Measurements from ENCODE around the gene PLEKHG4B. TPM values are rescaled to one million over a fixed set of nuclear protein-coding genes. Genes with fewer than 3 reads are reported as not detected.
"Not testable (repeated sequence)": the region's sequence is repeated elsewhere in the genome, so short reads cannot be mapped to it uniquely, and the experiment has no call there.

The PLEKHG4B gene
- total RNA-seq, 1 donor from 2014 or later: 6.8 TPM

GRCh38 chr5:99815-100214 is 7.8 kb downstream of the PLEKHG4B start:
- H3K9me3 Mint-ChIP-seq (ENCODE audit: unreplicated experiment): no peaks in the 10 kb centered on the region
- TF ChIP-seq, protein P1, sequence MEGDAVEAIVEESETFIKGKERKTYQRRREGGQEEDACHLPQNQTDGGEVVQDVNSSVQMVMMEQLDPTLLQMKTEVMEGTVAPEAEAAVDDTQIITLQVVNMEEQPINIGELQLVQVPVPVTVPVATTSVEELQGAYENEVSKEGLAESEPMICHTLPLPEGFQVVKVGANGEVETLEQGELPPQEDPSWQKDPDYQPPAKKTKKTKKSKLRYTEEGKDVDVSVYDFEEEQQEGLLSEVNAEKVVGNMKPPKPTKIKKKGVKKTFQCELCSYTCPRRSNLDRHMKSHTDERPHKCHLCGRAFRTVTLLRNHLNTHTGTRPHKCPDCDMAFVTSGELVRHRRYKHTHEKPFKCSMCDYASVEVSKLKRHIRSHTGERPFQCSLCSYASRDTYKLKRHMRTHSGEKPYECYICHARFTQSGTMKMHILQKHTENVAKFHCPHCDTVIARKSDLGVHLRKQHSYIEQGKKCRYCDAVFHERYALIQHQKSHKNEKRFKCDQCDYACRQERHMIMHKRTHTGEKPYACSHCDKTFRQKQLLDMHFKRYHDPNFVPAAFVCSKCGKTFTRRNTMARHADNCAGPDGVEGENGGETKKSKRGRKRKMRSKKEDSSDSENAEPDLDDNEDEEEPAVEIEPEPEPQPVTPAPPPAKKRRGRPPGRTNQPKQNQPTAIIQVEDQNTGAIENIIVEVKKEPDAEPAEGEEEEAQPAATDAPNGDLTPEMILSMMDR (IDR thresholded peaks at IDR 0.05; ENCODE audit: unreplicated experiment): no peak
- H3K27ac Mint-ChIP-seq (ENCODE audit: unreplicated experiment): no peak overlapping the region
- DNase-seq (ENCODE audit: low spot score): no peak
- no peaks in the 10 kb centered on the region for H3K4me1 Mint-ChIP-seq (ENCODE audit: unreplicated experiment)
- H3K27me3 Mint-ChIP-seq (ENCODE audit: unreplicated experiment): no peaks in the 10 kb centered on the region
- H3K4me3 Mint-ChIP-seq (ENCODE audit: unreplicated experiment): no peak overlapping the region
- no peaks in the 10 kb centered on the region for H3K36me3 Mint-ChIP-seq (ENCODE audit: low read depth, unreplicated experiment)

DNA sequence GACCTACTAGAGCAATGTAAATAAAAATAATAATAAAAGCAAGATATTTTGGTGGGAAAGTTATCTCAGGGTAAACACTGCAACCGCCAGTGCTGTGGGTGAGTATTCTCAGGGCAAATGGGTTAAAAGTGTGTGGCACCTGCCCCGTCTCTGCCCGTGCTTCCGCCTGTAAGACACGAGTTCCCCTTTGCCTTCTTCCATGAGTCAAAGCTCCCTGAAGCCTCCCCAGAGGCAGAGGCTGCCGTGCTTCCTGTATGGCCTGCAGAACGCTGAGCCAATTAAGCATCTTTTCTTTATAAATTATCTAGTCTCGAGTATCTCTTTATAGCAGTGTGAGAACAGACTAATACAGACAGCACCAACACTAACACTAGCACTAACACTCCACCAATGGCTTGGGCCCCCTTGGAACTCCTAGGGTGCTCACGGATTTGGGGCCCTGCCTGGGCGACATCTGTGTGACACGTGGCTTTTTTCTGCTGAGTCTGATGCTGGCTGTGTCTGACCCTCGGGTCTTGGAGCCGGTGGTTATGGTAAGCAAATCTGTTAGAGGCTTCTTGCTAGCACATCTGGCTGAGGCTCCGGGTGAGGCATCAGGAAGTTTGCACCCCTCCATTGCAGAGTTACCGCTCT is 10.6 kb downstream of the PLEKHG4B start:
- Mint-ChIP-seq H3K36me3 (ENCODE audit: low read depth, unreplicated experiment) (no peaks in the 10 kb centered on the region), H3K27me3 (ENCODE audit: unreplicated experiment) (no peaks in the 10 kb centered on the region), H3K4me3 (ENCODE audit: unreplicated experiment) (no peak overlapping the region), H3K27ac (ENCODE audit: unreplicated experiment) (no peak overlapping the region), H3K4me1 (ENCODE audit: unreplicated experiment) (no peaks in the 10 kb centered on the region), H3K9me3 (ENCODE audit: unreplicated experiment) (no peaks in the 10 kb centered on the region)
- TF ChIP-seq, protein P1 (IDR thresholded peaks at IDR 0.05; ENCODE audit: unreplicated experiment): no peak
- no peak for DNase-seq (ENCODE audit: low spot score)

DNA sequence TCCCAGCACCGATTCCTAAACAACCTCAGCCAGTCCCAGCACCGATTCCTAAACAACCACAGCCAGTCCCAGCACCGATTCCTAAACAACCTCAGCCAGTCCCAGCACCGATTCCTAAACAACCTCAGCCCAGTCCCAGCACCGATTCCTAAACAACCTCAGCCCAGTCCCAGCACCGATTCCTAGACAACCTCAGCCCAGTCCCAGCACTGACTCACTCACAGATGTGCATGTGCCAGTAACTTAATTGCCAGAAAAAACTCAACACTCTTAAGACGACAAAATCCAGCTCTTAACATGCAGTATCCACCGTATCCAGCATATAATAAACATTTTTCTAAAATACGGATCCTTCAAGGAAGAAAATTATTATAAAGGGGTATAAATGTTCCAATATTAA is 12.1 kb downstream of the PLEKHG4B start:
- H3K27ac Mint-ChIP-seq (ENCODE audit: unreplicated experiment); DNase-seq (ENCODE audit: low spot score); H3K27me3 Mint-ChIP-seq (ENCODE audit: unreplicated experiment); H3K9me3 Mint-ChIP-seq (ENCODE audit: unreplicated experiment); H3K4me3 Mint-ChIP-seq (ENCODE audit: unreplicated experiment); H3K4me1 Mint-ChIP-seq (ENCODE audit: unreplicated experiment); H3K36me3 Mint-ChIP-seq (ENCODE audit: low read depth, unreplicated experiment): not testable (repeated sequence)

- Mint-ChIP-seq H3K4me1 (ENCODE audit: unreplicated experiment) (no peaks in the 10 kb centered on the region), H3K27ac (ENCODE audit: unreplicated experiment) (no peak overlapping the region), H3K4me3 (ENCODE audit: unreplicated experiment) (no peak overlapping the region), H3K27me3 (ENCODE audit: unreplicated experiment) (no peaks in the 10 kb centered on the region), H3K36me3 (ENCODE audit: low read depth, unreplicated experiment) (peaks cover 5% of the 10 kb centered on the region), H3K9me3 (ENCODE audit: unreplicated experiment) (no peaks in the 10 kb centered on the region)
- DNase-seq (ENCODE audit: low spot score): no peak
- TF ChIP-seq, protein P1 (IDR thresholded peaks at IDR 0.05; ENCODE audit: unreplicated experiment): no peak
Observed at GRCh38 chr5:104778-105296, 12.9 kb downstream of the PLEKHG4B start.

DNA sequence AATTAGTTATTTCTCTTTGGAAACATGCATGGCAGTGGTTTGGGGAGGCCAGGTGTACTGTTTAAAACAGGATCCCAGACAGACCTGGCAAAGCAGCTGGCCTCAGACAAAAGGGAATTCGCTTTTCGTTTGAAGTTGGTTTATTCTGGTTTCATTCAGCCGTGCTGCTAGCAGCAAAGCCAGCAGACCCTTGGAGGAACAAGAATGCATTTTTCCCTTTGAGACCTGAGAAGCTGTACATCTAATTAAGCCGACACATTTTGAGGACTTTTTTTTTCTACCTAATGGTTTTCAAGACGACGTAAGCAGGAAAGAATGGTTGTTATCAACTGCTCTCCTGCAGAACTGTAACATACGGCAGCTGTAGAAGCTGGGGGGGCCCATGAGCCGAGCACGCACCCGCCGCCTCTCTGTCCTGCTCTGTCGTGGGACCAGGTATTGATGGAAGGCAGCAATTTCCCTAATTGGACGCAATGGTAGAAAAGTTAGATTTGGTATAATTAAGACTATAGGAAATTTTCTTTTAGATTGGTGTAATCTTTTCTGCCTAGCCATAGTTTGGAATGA is 13.6 kb downstream of the PLEKHG4B start:
- Mint-ChIP-seq H3K27ac (ENCODE audit: unreplicated experiment) (no peak overlapping the region), H3K4me1 (ENCODE audit: unreplicated experiment) (no peaks in the 10 kb centered on the region), H3K36me3 (ENCODE audit: low read depth, unreplicated experiment) (peaks cover 12% of the 10 kb centered on the region)

More for the DNA sequence above, 13.6 kb downstream of the PLEKHG4B start:
- DNase-seq (ENCODE audit: low spot score): no peak
- H3K27me3 Mint-ChIP-seq (ENCODE audit: unreplicated experiment): peaks cover 5% of the 10 kb centered on the region
- no peaks in the 10 kb centered on the region for H3K9me3 Mint-ChIP-seq (ENCODE audit: unreplicated experiment)
- TF ChIP-seq, protein P1 (IDR thresholded peaks at IDR 0.05; ENCODE audit: unreplicated experiment): no peak
- no peak overlapping the region for H3K4me3 Mint-ChIP-seq (ENCODE audit: unreplicated experiment)
